Hepatocyte (in vitro differentiated cells): ENCODE results near the gene BCL7C.

Source experiments
- EZH2 ChIP-seq: fragments of 200-600 bp; sonication (generic); IDR thresholded peaks from 2 replicates; pipeline ENCODE4 v1.6.1; 2016; ENCODE audit warnings: antibody characterized with exemption, mild to moderate bottlenecking, borderline replicate concordance
- TF ChIP-seq, protein P1 (sequence below): fragments of 200-600 bp; sonication (generic); IDR thresholded peaks from 2 replicates; pipeline ENCODE4 v1.5.1; 2016; ENCODE audit warnings: antibody characterized with exemption, mild to moderate bottlenecking; ENCODE audit not compliant: poor library complexity

- TF ChIP-seq, protein P1, sequence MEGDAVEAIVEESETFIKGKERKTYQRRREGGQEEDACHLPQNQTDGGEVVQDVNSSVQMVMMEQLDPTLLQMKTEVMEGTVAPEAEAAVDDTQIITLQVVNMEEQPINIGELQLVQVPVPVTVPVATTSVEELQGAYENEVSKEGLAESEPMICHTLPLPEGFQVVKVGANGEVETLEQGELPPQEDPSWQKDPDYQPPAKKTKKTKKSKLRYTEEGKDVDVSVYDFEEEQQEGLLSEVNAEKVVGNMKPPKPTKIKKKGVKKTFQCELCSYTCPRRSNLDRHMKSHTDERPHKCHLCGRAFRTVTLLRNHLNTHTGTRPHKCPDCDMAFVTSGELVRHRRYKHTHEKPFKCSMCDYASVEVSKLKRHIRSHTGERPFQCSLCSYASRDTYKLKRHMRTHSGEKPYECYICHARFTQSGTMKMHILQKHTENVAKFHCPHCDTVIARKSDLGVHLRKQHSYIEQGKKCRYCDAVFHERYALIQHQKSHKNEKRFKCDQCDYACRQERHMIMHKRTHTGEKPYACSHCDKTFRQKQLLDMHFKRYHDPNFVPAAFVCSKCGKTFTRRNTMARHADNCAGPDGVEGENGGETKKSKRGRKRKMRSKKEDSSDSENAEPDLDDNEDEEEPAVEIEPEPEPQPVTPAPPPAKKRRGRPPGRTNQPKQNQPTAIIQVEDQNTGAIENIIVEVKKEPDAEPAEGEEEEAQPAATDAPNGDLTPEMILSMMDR, result no peak
- TF ChIP-seq EZH2, result no peak
Observed at GRCh38 chr16:30924076-30924912, 30.4 kb upstream of the BCL7C start.
